SK-N-SH treated with all-trans-retinoic acid at 6 μM for 48 hours (cell line): ENCODE data around the gene KPTN.

Experiments used
- ATAC-seq: fragments of 200-7000 bp; cut with Tn5 transposase; 3 replicates; pipeline ENCODE4 v1.9.1; 2020; ENCODE audit warnings: mild to moderate bottlenecking, moderate library complexity
- ARNTL ChIP-seq: fragments of 450-650 bp; formaldehyde crosslinking; IDR thresholded peaks from 2 replicates; pipeline ENCODE4 v1.5.0; 2020; ENCODE audit warnings: low read depth, mild to moderate bottlenecking, moderate library complexity, borderline replicate concordance
- BACH2 ChIP-seq: fragments of 250-450 bp; sonication (Bioruptor Pico); IDR thresholded peaks from 2 replicates; pipeline ENCODE4 v1.9.0; 2021; ENCODE audit warnings: mild to moderate bottlenecking, borderline replicate concordance
- CREB5 ChIP-seq: fragments of 250-450 bp; sonication (Bioruptor Pico); IDR thresholded peaks from 2 replicates; pipeline ENCODE4 v1.5.1; 2020; ENCODE audit warnings: low read depth, mild to moderate bottlenecking, moderate library complexity
- CSDC2 ChIP-seq: fragments of 250-450 bp; sonication (Bioruptor Pico); IDR thresholded peaks from 2 replicates; pipeline ENCODE4 v1.5.0; 2020; ENCODE audit warnings: mild to moderate bottlenecking, moderate library complexity
- CSRNP3 ChIP-seq: fragments of 250-450 bp; sonication (Bioruptor Pico); IDR thresholded peaks from 2 replicates; pipeline ENCODE4 v1.5.1; 2021; ENCODE audit warnings: mild to moderate bottlenecking, moderate library complexity
- ESRRG ChIP-seq: fragments of 250-450 bp; sonication (Bioruptor Pico); IDR thresholded peaks from 2 replicates; pipeline ENCODE4 v1.6.1; 2021; ENCODE audit warnings: mild to moderate bottlenecking
- GLIS3 ChIP-seq: fragments of 250-450 bp; sonication (Bioruptor Pico); IDR thresholded peaks from 2 replicates; pipeline ENCODE4 v1.5.0; 2020; ENCODE audit warnings: mild to moderate bottlenecking, moderate library complexity
- ISL1 ChIP-seq: fragments of 250-450 bp; sonication (Bioruptor Pico); IDR thresholded peaks from 2 replicates; pipeline ENCODE4 v2.1.2; 2022; ENCODE audit warnings: mild to moderate bottlenecking, moderate library complexity
- PATZ1 ChIP-seq: fragments of 250-450 bp; sonication (Bioruptor Pico); IDR thresholded peaks from 2 replicates; pipeline ENCODE4 v1.8.0; 2020; ENCODE audit warnings: mild to moderate bottlenecking, moderate library complexity, borderline replicate concordance
- POU6F1 ChIP-seq: fragments of 250-450 bp; sonication (Bioruptor Pico); IDR thresholded peaks from 2 replicates; pipeline ENCODE4 v1.8.0; 2021; ENCODE audit warnings: low read depth, mild to moderate bottlenecking, moderate library complexity, borderline replicate concordance
- PPARA ChIP-seq: fragments of 250-450 bp; sonication (Bioruptor Pico); IDR thresholded peaks from 2 replicates; pipeline ENCODE4 v1.5.0; 2020; ENCODE audit warnings: mild to moderate bottlenecking, borderline replicate concordance
- RARB ChIP-seq: fragments of 250-450 bp; sonication (Bioruptor Pico); IDR thresholded peaks from 2 replicates; pipeline ENCODE4 v1.8.0; 2021; ENCODE audit warnings: mild to moderate bottlenecking, moderate library complexity
- SNAI2 ChIP-seq: fragments of 250-450 bp; sonication (Bioruptor Pico); IDR thresholded peaks from 2 replicates; pipeline ENCODE4 v1.5.0; 2020; ENCODE audit warnings: mild to moderate bottlenecking, moderate library complexity
- TCF4 ChIP-seq: fragments of 250-450 bp; sonication (Bioruptor Pico); IDR thresholded peaks from 2 replicates; pipeline ENCODE4 v1.8.0; 2021; ENCODE audit warnings: mild to moderate bottlenecking, moderate library complexity, borderline replicate concordance
- TOX ChIP-seq: fragments of 250-450 bp; sonication (Bioruptor Pico); IDR thresholded peaks from 2 replicates; pipeline ENCODE4 v1.8.0; 2021; ENCODE audit warnings: mild to moderate bottlenecking, moderate library complexity, borderline replicate concordance
- TSHZ2 ChIP-seq: fragments of 250-450 bp; sonication (Bioruptor Pico); IDR thresholded peaks from 2 replicates; pipeline ENCODE4 v1.5.0; 2020; ENCODE audit warnings: mild to moderate bottlenecking, moderate library complexity
- ZC3H10 ChIP-seq: fragments of 250-450 bp; sonication (Bioruptor Pico); IDR thresholded peaks from 2 replicates; pipeline ENCODE4 v1.5.1; 2021; ENCODE audit warnings: mild to moderate bottlenecking, moderate library complexity
- ZFP3 ChIP-seq: fragments of 250-450 bp; sonication (Bioruptor Pico); IDR thresholded peaks from 2 replicates; pipeline ENCODE4 v1.5.0; 2020; ENCODE audit warnings: mild to moderate bottlenecking, moderate library complexity
- ZFP30 ChIP-seq: fragments of 450-650 bp; formaldehyde crosslinking; IDR thresholded peaks from 2 replicates; pipeline ENCODE4 v1.5.0; 2022; ENCODE audit warnings: mild to moderate bottlenecking, moderate library complexity
- ZNF565 ChIP-seq: fragments of 450-650 bp; formaldehyde crosslinking; conservative IDR thresholded peaks from 2 replicates; pipeline ENCODE4 v1.5.0; 2020; ENCODE audit warnings: low read depth, mild to moderate bottlenecking, moderate library complexity
- ZNF70 ChIP-seq: fragments of 450-650 bp; formaldehyde crosslinking; IDR thresholded peaks from 2 replicates; pipeline ENCODE4 v1.5.0; 2020; ENCODE audit warnings: mild to moderate bottlenecking, moderate library complexity
- ZNF8 ChIP-seq: fragments of 450-650 bp; formaldehyde crosslinking; IDR thresholded peaks from 2 replicates; pipeline ENCODE4 v1.5.0; 2020; ENCODE audit warnings: mild to moderate bottlenecking, moderate library complexity

Gene KPTN

GRCh38 chr19:47473336-47473735 lies 10.7 kb downstream of the KPTN start:
- no peak for ATAC-seq
- TF ChIP-seq ZFP30 (CRISPR knock-in tag) (no peak), POU6F1 (CRISPR knock-in tag) (no peak), ZNF70 (no peak), ZC3H10 (CRISPR knock-in tag) (no peak)
- TF ChIP-seq, all 23 proteins: peak for 0

- TF ChIP-seq ZNF8 (CRISPR knock-in tag): no peak
- TF ChIP-seq CSDC2: peak; percentile 75; the same call in 1 of the 2 replicates
- 0 out of 2 replicates have a peak, but pooled peaks have one; percentile 53 for TF ChIP-seq ZFP3 (CRISPR knock-in tag)
- 0 out of 2 replicates have a peak, but pooled peaks have one; percentile 30 for TF ChIP-seq CREB5 (CRISPR knock-in tag)
- no peak for TF ChIP-seq GLIS3
- no peak for TF ChIP-seq ZNF70
- TF ChIP-seq TOX (CRISPR knock-in tag): no peak
- peak; percentile 49; the same call in 1 of the 2 replicates for TF ChIP-seq TSHZ2 (CRISPR knock-in tag)
- no peak for TF ChIP-seq ZNF565 (CRISPR knock-in tag)
- no peak for TF ChIP-seq ISL1 (CRISPR knock-in tag)
- TF ChIP-seq ZFP30 (CRISPR knock-in tag): no peak
- no peak for TF ChIP-seq ZC3H10 (CRISPR knock-in tag)
- no peak for TF ChIP-seq ARNTL (CRISPR knock-in tag)
- no peak for TF ChIP-seq CSRNP3 (CRISPR knock-in tag)
- no peak for TF ChIP-seq ESRRG (CRISPR knock-in tag)
- TF ChIP-seq TCF4 (CRISPR knock-in tag): no peak
- TF ChIP-seq PPARA (CRISPR knock-in tag): no peak
- peak; percentile 64; the same call in 1 of the 2 replicates for TF ChIP-seq SNAI2 (CRISPR knock-in tag)
- peak; percentile 89 for TF ChIP-seq PATZ1 (CRISPR knock-in tag)
- peak; percentile 70 for ATAC-seq
Measured at GRCh38 chr19:47471733-47472457, 12.1 kb downstream of the KPTN start, which contains the start of gene SLC8A2. Gene SLC8A2, minus strand, starts transcription at chr19:47471893. Its CDS starts 5,490 bp downstream, at chr19:47466403.

- TF ChIP-seq ISL1 (CRISPR knock-in tag): no peak
- no peak for TF ChIP-seq CSRNP3 (CRISPR knock-in tag)
- TF ChIP-seq BACH2: no peak
- TF ChIP-seq TCF4 (CRISPR knock-in tag): no peak
- no peak for TF ChIP-seq RARB
- no peak for TF ChIP-seq ZFP30 (CRISPR knock-in tag)
- TF ChIP-seq ZNF70: no peak
- TF ChIP-seq CSDC2: no peak
- no peak for ATAC-seq
Measured at GRCh38 chr19:47471381-47471732, 12.7 kb downstream of the KPTN start.
